Prostate gland (tissue), 2 donors: ENCODE results near the gene ARHGAP31. TPM values are rescaled to one million over a fixed set of nuclear protein-coding genes. Genes with fewer than 3 reads are reported as not detected.

Experiments used
- DNase-seq: peaks from one replicate; pipeline ENCODE4 v3.0.0-alpha.2; 2019; ENCODE audit warnings: low spot score
- H3K27ac ChIP-seq, 2 donors: fragments of 200-600 bp; sonication (generic); 2 replicates each; pipeline ENCODE4 v1.5.1; 2017 to 2019
- H3K27me3 ChIP-seq: fragments of 200-600 bp; sonication (generic); replicated peaks from 2 replicates; pipeline ENCODE4 v1.5.1; 2019; ENCODE audit not compliant: insufficient read depth
- H3K36me3 ChIP-seq, 2 donors: fragments of 200-600 bp; sonication (generic); 1 replicate in 1 of 2; 2 replicates in 1 of 2; pipeline versions ENCODE4 v1.5.1 to v1.8.1; 2017 to 2019
- H3K4me1 ChIP-seq: fragments of 200-600 bp; sonication (generic); replicated peaks from 2 replicates; pipeline ENCODE4 v1.5.1; 2019
- H3K4me3 ChIP-seq, 2 donors: fragments of 200-600 bp; sonication (generic); 2 replicates each; pipeline ENCODE4 v1.5.1; 2017 to 2019
- H3K9me3 ChIP-seq: fragments of 200-600 bp; sonication (generic); 2 replicates; pipeline ENCODE4 v1.5.1; 2017
- CTCF ChIP-seq, 4 experiments: fragments of 200-600 bp in 2 of 4; fragments of 450-650 bp in 2 of 4; sonication (generic) in 2 of 4; IDR thresholded peaks; 1 replicate in 3 of 4; 2 replicates in 1 of 4; pipeline ENCODE4 v1.5.1; 2016 to 2019; ENCODE audit warnings: antibody characterized with exemption in 4 of 4, mild to moderate bottlenecking in 2 of 4, moderate library complexity in 2 of 4
- POLR2A ChIP-seq: fragments of 450-650 bp; IDR thresholded peaks from one replicate; pipeline ENCODE4 v1.6.1; 2016; ENCODE audit warnings: antibody characterized with exemption, mild to moderate bottlenecking
- POLR2AphosphoS5 ChIP-seq: sonication (generic); formaldehyde crosslinking; IDR thresholded peaks from one replicate; pipeline ENCODE4 v1.6.1; 2017; ENCODE audit warnings: antibody characterized with exemption
- WGBS: methylation state at CpG from one replicate; pipeline ENCODE4 v1.1.5; 2018; 5-methylcytosine and 5-hydroxymethylcytosine counted together
- intact Hi-C: fragments of 100-400 bp; cut with DNase I; formaldehyde crosslinking; loops from one replicate; pipeline ENCODE4 v1.14.2; 2022
- total RNA-seq, 2 donors: library from RNA; depleted of rRNA; stranded (reverse); fragments of >200 nt; gene quantifications; one replicate each; pipeline ENCODE4 v1.1.0, GENCODE V29; 2016

The ARHGAP31 gene
- total RNA-seq, 2 donors from 2014 or later, result 6.5 to 10.7 TPM

GRCh38 chr3:119308355-119308754, 14.2 kb downstream of the ARHGAP31 start:
- H3K27ac ChIP-seq, result no peak overlapping the region
- no peaks in the 10 kb centered on the region for H3K4me1 ChIP-seq
- no peaks in the 10 kb centered on the region for H3K27me3 ChIP-seq
- H3K36me3 ChIP-seq, result no peaks in the 10 kb centered on the region
- no peak for DNase-seq
- TF ChIP-seq POLR2A, result no peak
- TF ChIP-seq CTCF (IDR thresholded peaks at IDR 0.05), result no peak
- no peak for TF ChIP-seq POLR2AphosphoS5
- H3K4me3 ChIP-seq, result no peak overlapping the region
- 100% methylated on average over 1 of the region's 1 CpG for WGBS
- no peaks in the 10 kb centered on the region for H3K9me3 ChIP-seq
- intact Hi-C loops, result no loop called here

- TF ChIP-seq POLR2AphosphoS5 (no peak), POLR2A (no peak), CTCF (IDR thresholded peaks at IDR 0.05) (no peak)
- H3K27ac ChIP-seq, result no peak overlapping the region
- no peak for DNase-seq
- no peak overlapping the region for H3K4me3 ChIP-seq
- H3K27me3 ChIP-seq, result no peaks in the 10 kb centered on the region
- no peaks in the 10 kb centered on the region for H3K4me1 ChIP-seq
- H3K9me3 ChIP-seq, result no peaks in the 10 kb centered on the region
- intact Hi-C loops, result no loop called here
- 95% methylated on average over 4 of the region's 4 CpGs for WGBS
- no peaks in the 10 kb centered on the region for H3K36me3 ChIP-seq
Observed at GRCh38 chr3:119309591-119309990, 15.4 kb downstream of the ARHGAP31 start.

- Histone ChIP-seq H3K9me3 (no peaks in the 10 kb centered on the region), H3K4me1 (no peaks in the 10 kb centered on the region), H3K36me3 (no peaks in the 10 kb centered on the region), H3K4me3 (no peak overlapping the region), H3K27ac (no peak overlapping the region), H3K27me3 (no peaks in the 10 kb centered on the region)
- TF ChIP-seq POLR2AphosphoS5 (no peak), POLR2A (no peak), CTCF (IDR thresholded peaks at IDR 0.05) (no peak)
- 78% methylated on average over 3 of the region's 3 CpGs for WGBS
- intact Hi-C loops, result no loop called here
- no peak for DNase-seq
Observed at GRCh38 chr3:119310071-119310470, 15.9 kb downstream of the ARHGAP31 start.

- H3K4me3 ChIP-seq, result no peak overlapping the region
- intact Hi-C loops, result no loop called here
- H3K9me3 ChIP-seq, result no peaks in the 10 kb centered on the region
- no peak overlapping the region for H3K27ac ChIP-seq
- no peaks in the 10 kb centered on the region for H3K36me3 ChIP-seq
- H3K4me1 ChIP-seq, result no peaks in the 10 kb centered on the region
- 87% methylated on average over 10 of the region's 10 CpGs for WGBS
- TF ChIP-seq POLR2A (no peak), CTCF (IDR thresholded peaks at IDR 0.05) (no peak), POLR2AphosphoS5 (no peak)
- DNase-seq, result no peak
- no peaks in the 10 kb centered on the region for H3K27me3 ChIP-seq
Observed at GRCh38 chr3:119311081-119311925, 17.1 kb downstream of the ARHGAP31 start.

- WGBS, result 94% methylated on average over 3 of the region's 3 CpGs
Observed at GRCh38 chr3:119313461-119313860, 19.3 kb downstream of the ARHGAP31 start.

More at GRCh38 chr3:119313461-119313860, 19.3 kb downstream of the ARHGAP31 start:
- Histone ChIP-seq H3K36me3 (no peaks in the 10 kb centered on the region), H3K4me1 (no peaks in the 10 kb centered on the region), H3K9me3 (no peaks in the 10 kb centered on the region), H3K27me3 (no peaks in the 10 kb centered on the region), H3K4me3 (no peak overlapping the region), H3K27ac (no peak overlapping the region)
- intact Hi-C loops, result no loop called here
- no peak for TF ChIP-seq POLR2AphosphoS5
- no peak for TF ChIP-seq POLR2A
- TF ChIP-seq CTCF (IDR thresholded peaks at IDR 0.05), result no peak
- DNase-seq, result no peak
